H9 (cell line): Measurements from ENCODE around the gene NAXD. TPM values are rescaled to one million over a fixed set of nuclear protein-coding genes. Genes with fewer than 3 reads are reported as not detected.

Source experiments
- DNase-seq: peaks from one replicate; pipeline ENCODE4 v3.0.0-alpha.2; 2017
- H2AFZ ChIP-seq: one replicate; pipeline ENCODE4 v1.6.1; 2013; ENCODE audit warnings: mild to moderate bottlenecking, low read length, control low read depth, moderate library complexity
- H2AK5ac ChIP-seq: 2 replicates; pipeline ENCODE4 v1.6.1; 2013; ENCODE audit warnings: low read length, control low read depth, mixed read lengths; ENCODE audit not compliant: insufficient read length
- H2BK120ac ChIP-seq: one replicate; pipeline ENCODE4 v1.6.1; 2013; ENCODE audit warnings: low read depth, mild to moderate bottlenecking, low read length, control low read depth, inconsistent platforms; ENCODE audit not compliant: poor library complexity, severe bottlenecking
- H2BK12ac ChIP-seq: 2 replicates; pipeline ENCODE4 v1.6.1; 2013; ENCODE audit warnings: low read length, control low read depth, mixed read lengths, low read depth; ENCODE audit not compliant: insufficient read length
- H2BK15ac ChIP-seq: 2 replicates; pipeline ENCODE4 v1.6.1; 2013; ENCODE audit warnings: low read depth, low read length, control low read depth
- H2BK20ac ChIP-seq: one replicate; pipeline ENCODE4 v1.6.1; 2013; ENCODE audit warnings: low read depth, mild to moderate bottlenecking, low read length, control low read depth, inconsistent platforms; ENCODE audit not compliant: poor library complexity, severe bottlenecking
- H2BK5ac ChIP-seq: 2 replicates; pipeline ENCODE4 v1.6.1; 2013; ENCODE audit warnings: low read length, control low read depth, mixed read lengths; ENCODE audit not compliant: insufficient read length
- H3K14ac ChIP-seq: 2 replicates; pipeline ENCODE4 v1.6.1; 2013; ENCODE audit warnings: low read length, control low read depth; ENCODE audit not compliant: insufficient read depth
- H3K18ac ChIP-seq: 2 replicates; pipeline ENCODE4 v1.6.1; 2013; ENCODE audit warnings: low read depth, mild to moderate bottlenecking, mixed read lengths, low read length, control low read depth; ENCODE audit not compliant: insufficient read length
- H3K23ac ChIP-seq: 2 replicates; pipeline ENCODE4 v1.6.1; 2013; ENCODE audit warnings: low read length, control low read depth, mixed read lengths, low read depth; ENCODE audit not compliant: insufficient read length
- H3K23me2 ChIP-seq: 2 replicates; pipeline ENCODE4 v1.6.1; 2013; ENCODE audit warnings: low read depth, mild to moderate bottlenecking, mixed read lengths, low read length, control low read depth; ENCODE audit not compliant: insufficient read length, poor library complexity, severe bottlenecking
- H3K27ac ChIP-seq: 2 replicates; pipeline ENCODE4 v1.5.1; 2013; ENCODE audit warnings: low read length, control low read depth, mixed read lengths, low read depth; ENCODE audit not compliant: insufficient read length
- H3K27me3 ChIP-seq: 2 replicates; pipeline ENCODE4 v1.6.1; 2013; ENCODE audit warnings: low read length, control low read depth, inconsistent platforms; ENCODE audit not compliant: insufficient read depth
- H3K4ac ChIP-seq: 2 replicates; pipeline ENCODE4 v1.6.1; 2013; ENCODE audit warnings: low read depth, mild to moderate bottlenecking, control low read depth, inconsistent platforms, low read length, moderate library complexity
- H3K4me1 ChIP-seq: 2 replicates; pipeline ENCODE4 v1.6.1; 2013; ENCODE audit warnings: low read length, control low read depth, inconsistent platforms; ENCODE audit not compliant: insufficient read depth
- H3K4me2 ChIP-seq: 2 replicates; pipeline ENCODE4 v1.6.1; 2013; ENCODE audit warnings: low read length, control low read depth, mixed read lengths; ENCODE audit not compliant: insufficient read length, insufficient read depth
- H3K56ac ChIP-seq: 2 replicates; pipeline ENCODE4 v1.6.1; 2013; ENCODE audit warnings: low read depth, mild to moderate bottlenecking, mixed read lengths, low read length, control low read depth; ENCODE audit not compliant: insufficient read length
- H3K79me1 ChIP-seq: 2 replicates; pipeline ENCODE4 v1.6.1; 2013; ENCODE audit warnings: low read depth, mild to moderate bottlenecking, moderate library complexity, low read length, control low read depth, inconsistent platforms; ENCODE audit not compliant: insufficient read depth, poor library complexity, severe bottlenecking
- H3K79me2 ChIP-seq: 2 replicates; pipeline ENCODE4 v1.6.1; 2013; ENCODE audit warnings: low read length, control low read depth, inconsistent platforms; ENCODE audit not compliant: insufficient read depth
- H3K9ac ChIP-seq: 2 replicates; pipeline ENCODE4 v1.6.1; 2013; ENCODE audit warnings: low read length, control low read depth, mixed read lengths; ENCODE audit not compliant: insufficient read length; ENCODE audit errors: extremely low read depth
- H3K9me3 ChIP-seq: one replicate; pipeline ENCODE4 v1.6.1; 2013; ENCODE audit warnings: low read depth, low read length, inconsistent platforms; ENCODE audit not compliant: control insufficient read depth
- H3T11ph ChIP-seq: one replicate; pipeline ENCODE4 v1.6.1; 2013; ENCODE audit warnings: mild to moderate bottlenecking, low read length, control low read depth, inconsistent platforms
- H4K20me1 ChIP-seq: one replicate; pipeline ENCODE4 v1.6.1; 2013; ENCODE audit not compliant: control insufficient read depth, insufficient read length, insufficient read depth
- H4K5ac ChIP-seq: 2 replicates; pipeline ENCODE4 v1.6.1; 2013; ENCODE audit warnings: low read depth, mild to moderate bottlenecking, mixed read lengths, low read length, control low read depth; ENCODE audit not compliant: insufficient read length
- H4K8ac ChIP-seq: replicated peaks from 2 replicates; pipeline ENCODE4 v1.6.1; 2013; ENCODE audit warnings: low read length, control low read depth, mixed read lengths, low read depth; ENCODE audit not compliant: insufficient read length
- H4K91ac ChIP-seq: 2 replicates; pipeline ENCODE4 v1.6.1; 2013; ENCODE audit warnings: low read depth, mild to moderate bottlenecking, moderate library complexity, mixed read lengths, low read length, control low read depth; ENCODE audit not compliant: insufficient read length
- H3K27ac Mint-ChIP-seq, 3 experiments: 2 replicates in 2 of 3; 3 replicates in 1 of 3; pipeline ENCODE4 v1.8.0; 2020 to 2021; ENCODE audit warnings: mixed read lengths in 3 of 3, mild to moderate bottlenecking in 1 of 3, moderate library complexity in 1 of 3
- H3K27me3 Mint-ChIP-seq: 2 replicates; pipeline ENCODE4 v1.8.0; 2021; ENCODE audit warnings: low read depth, mild to moderate bottlenecking, moderate library complexity, mixed read lengths
- H3K36me3 Mint-ChIP-seq, 3 experiments: 2 replicates in 2 of 3; 3 replicates in 1 of 3; pipeline ENCODE4 v1.8.0; 2020 to 2021; ENCODE audit warnings: low read depth in 3 of 3, mixed read lengths in 3 of 3; ENCODE audit not compliant: insufficient read depth in 1 of 3
- H3K4me1 Mint-ChIP-seq, 2 experiments: 2 replicates each; pipeline ENCODE4 v1.8.0; 2020; ENCODE audit warnings: mixed read lengths in 2 of 2
- H3K4me3 Mint-ChIP-seq, 2 experiments: 2 replicates in 1 of 2; 3 replicates in 1 of 2; pipeline ENCODE4 v1.8.0; 2020 to 2021; ENCODE audit warnings: mild to moderate bottlenecking in 2 of 2, mixed read lengths in 2 of 2, moderate library complexity in 1 of 2
- H3K9me3 Mint-ChIP-seq, 2 experiments: 2 replicates in 1 of 2; 3 replicates in 1 of 2; pipeline ENCODE4 v1.8.0; 2020; ENCODE audit warnings: mild to moderate bottlenecking in 2 of 2, mixed read lengths in 2 of 2, moderate library complexity in 1 of 2
- WGBS: extraction: QIAGEN DNeasy Blood & Tissue Kit; methylation state at CpG from one replicate; pipeline ENCODE4 v1.1.7; 2013; ENCODE audit warnings: missing lambda C conversion rate, low lambda C conversion rate, mixed read lengths; ENCODE audit not compliant: insufficient read length; ENCODE audit errors: extremely low coverage; 5-methylcytosine and 5-hydroxymethylcytosine counted together
- total RNA-seq: library from RNA; stranded (reverse); gene quantifications from 2 replicates; pipeline ENCODE4 v1.2.1, GENCODE V29; 2021
- TF ChIP-seq, protein P1 (sequence below): fragments of 200-600 bp; sonication (generic); conservative IDR thresholded peaks from 3 replicates; pipeline ENCODE4 v1.8.0; 2021; ENCODE audit warnings: antibody characterized with exemption, mild to moderate bottlenecking

Gene NAXD
- total RNA-seq, 1 experiment from 2014 or later, result 25.5 TPM

DNA sequence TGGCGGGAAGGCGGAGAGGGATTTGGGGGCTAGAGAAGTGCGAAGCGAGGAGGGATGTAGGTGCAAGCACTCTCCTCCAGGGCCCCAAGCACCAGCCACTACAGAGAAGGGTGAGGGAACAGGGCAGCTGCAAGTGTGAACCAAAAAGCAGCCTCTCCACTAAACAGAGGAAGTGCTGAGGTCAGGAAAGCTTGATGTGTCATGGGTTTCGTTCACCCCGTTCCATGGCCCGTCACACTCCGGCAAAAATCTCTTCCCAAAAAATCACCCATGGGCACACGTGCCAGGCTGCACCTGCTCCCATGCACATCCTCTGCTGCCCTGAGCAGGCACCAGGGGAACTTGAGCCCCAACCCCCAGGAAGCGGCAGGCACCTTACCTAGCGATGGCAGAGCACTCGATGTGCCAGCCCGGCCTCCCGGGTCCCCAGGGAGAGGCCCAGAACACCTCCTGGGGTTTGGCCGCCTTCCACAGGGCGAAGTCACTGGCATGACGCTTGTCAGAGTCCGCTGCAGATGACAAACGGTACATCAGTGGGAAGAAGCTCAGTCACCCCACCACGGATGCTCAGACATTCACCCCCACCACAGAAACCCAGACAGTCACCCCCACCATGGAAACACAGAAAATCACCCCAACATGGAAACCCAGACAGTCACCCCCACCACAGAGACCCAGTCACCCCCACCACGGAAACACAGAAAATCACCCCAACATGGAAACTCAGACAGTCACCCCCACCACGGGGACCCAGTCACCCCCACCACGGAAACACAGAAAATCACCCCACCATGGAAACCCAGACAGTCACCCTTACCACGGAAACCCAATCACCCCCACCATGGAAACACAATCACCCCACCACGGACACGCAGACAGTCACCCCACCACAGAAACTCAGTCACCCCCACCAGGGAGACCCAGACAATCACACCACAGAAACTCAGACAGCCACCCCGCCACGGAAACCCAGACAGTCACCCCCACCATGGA lies 61.5 kb downstream of the NAXD start:
- Histone ChIP-seq H2BK12ac (no peak overlapping the region), H2AK5ac (no peak overlapping the region), H2AFZ (no peak overlapping the region), H3K79me1 (no peaks in the 10 kb centered on the region), H3K14ac (no peak overlapping the region), H3K23ac (no peak overlapping the region), H2BK5ac (no peak overlapping the region), H3K9me3 (no peaks in the 10 kb centered on the region), H3K18ac (no peak overlapping the region), H3K4me1 (no peaks in the 10 kb centered on the region), H2BK120ac (no peak overlapping the region), H3K4me2 (no peak overlapping the region), H4K5ac (no peak overlapping the region), H3K9ac (no peak overlapping the region), H4K91ac (no peak overlapping the region), H3K27me3 (no peaks in the 10 kb centered on the region), H4K8ac (no peak overlapping the region), H3K23me2 (no peaks in the 10 kb centered on the region), H2BK20ac (no peak overlapping the region), H3K27ac (no peak overlapping the region), H3K4ac (no peak overlapping the region), H3K56ac (no peak overlapping the region), H4K20me1 (no peaks in the 10 kb centered on the region), H3K79me2 (no peaks in the 10 kb centered on the region), H3T11ph (no peak overlapping the region), H2BK15ac (no peak overlapping the region)
- DNase-seq, result no peak
- H3K4me3 Mint-ChIP-seq, result no peak overlapping the region
- H3K4me1 Mint-ChIP-seq, result no peaks in the 10 kb centered on the region
- no peaks in the 10 kb centered on the region for H3K27me3 Mint-ChIP-seq
- peak overlapping the region in 1 of 3 experiments; percentile 68; a peak in 2 of 7 replicates for H3K27ac Mint-ChIP-seq
- TF ChIP-seq, protein P1, sequence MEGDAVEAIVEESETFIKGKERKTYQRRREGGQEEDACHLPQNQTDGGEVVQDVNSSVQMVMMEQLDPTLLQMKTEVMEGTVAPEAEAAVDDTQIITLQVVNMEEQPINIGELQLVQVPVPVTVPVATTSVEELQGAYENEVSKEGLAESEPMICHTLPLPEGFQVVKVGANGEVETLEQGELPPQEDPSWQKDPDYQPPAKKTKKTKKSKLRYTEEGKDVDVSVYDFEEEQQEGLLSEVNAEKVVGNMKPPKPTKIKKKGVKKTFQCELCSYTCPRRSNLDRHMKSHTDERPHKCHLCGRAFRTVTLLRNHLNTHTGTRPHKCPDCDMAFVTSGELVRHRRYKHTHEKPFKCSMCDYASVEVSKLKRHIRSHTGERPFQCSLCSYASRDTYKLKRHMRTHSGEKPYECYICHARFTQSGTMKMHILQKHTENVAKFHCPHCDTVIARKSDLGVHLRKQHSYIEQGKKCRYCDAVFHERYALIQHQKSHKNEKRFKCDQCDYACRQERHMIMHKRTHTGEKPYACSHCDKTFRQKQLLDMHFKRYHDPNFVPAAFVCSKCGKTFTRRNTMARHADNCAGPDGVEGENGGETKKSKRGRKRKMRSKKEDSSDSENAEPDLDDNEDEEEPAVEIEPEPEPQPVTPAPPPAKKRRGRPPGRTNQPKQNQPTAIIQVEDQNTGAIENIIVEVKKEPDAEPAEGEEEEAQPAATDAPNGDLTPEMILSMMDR, result no peak
- H3K36me3 Mint-ChIP-seq, result peaks cover 52 to 64% (median 57%) of the 10 kb centered on the region in 3 experiments
- peaks cover 0 to 7% of the 10 kb centered on the region in 2 experiments; a peak in 4 of 5 replicates for H3K9me3 Mint-ChIP-seq
- no CpG with 5 or more reads among the region's 28 CpGs for WGBS
